H1 (cell line): ENCODE data around the gene CLEC16A. TPM values are rescaled to one million over a fixed set of nuclear protein-coding genes. Genes with fewer than 3 reads are reported as not detected.

Experiments used
- CTCF ChIA-PET: fragments of 300-600 bp; sonication (Branson Sonifier 250); formaldehyde crosslinking; loops from one replicate; lab custom pipeline; 2021; ENCODE audit not compliant: partially characterized antibody; lab: Charles Lee
- POLR2A ChIA-PET: fragments of 300-600 bp; sonication (Branson Sonifier 250); formaldehyde crosslinking; loops from one replicate; lab custom pipeline; 2021; ENCODE audit warnings: inconsistent platforms; ENCODE audit not compliant: partially characterized antibody; lab: Charles Lee
- DNase-seq, 2 experiments: peaks; one replicate each; pipeline versions ENCODE4 v3.0.0 to v3.0.0-alpha.2; 2010 to 2022; ENCODE audit warnings: low spot score in 2 of 2, low read depth in 1 of 2, mixed read lengths in 1 of 2
- FAIRE-seq: peaks from 2 replicates; lab custom pipeline; 2011; peaks lifted over from hg19 to GRCh38; lab: Jason Lieb, UNC
- H2AFZ ChIP-seq: 2 replicates; pipeline ENCODE4 v1.8.1; 2012; ENCODE audit warnings: low read length, inconsistent platforms
- H2AK5ac ChIP-seq: 2 replicates; pipeline ENCODE4 v1.6.1; 2013; ENCODE audit warnings: low read depth, low read length
- H2BK120ac ChIP-seq: replicated peaks from 2 replicates; pipeline ENCODE3; 2013; ENCODE audit warnings: low read depth, low read length, inconsistent platforms
- H2BK12ac ChIP-seq: 2 replicates; pipeline ENCODE4 v1.6.1; 2013; ENCODE audit warnings: low read depth, low read length
- H2BK15ac ChIP-seq: 2 replicates; pipeline ENCODE4 v1.6.1; 2013; ENCODE audit warnings: low read length
- H2BK20ac ChIP-seq: 2 replicates; pipeline ENCODE4 v1.6.1; 2013; ENCODE audit warnings: low read length
- H2BK5ac ChIP-seq: 2 replicates; pipeline ENCODE4 v1.6.1; 2013; ENCODE audit warnings: low read depth, low read length
- H3K14ac ChIP-seq: 2 replicates; pipeline ENCODE4 v1.6.1; 2013; ENCODE audit warnings: inconsistent platforms; ENCODE audit not compliant: insufficient read length
- H3K18ac ChIP-seq: 2 replicates; pipeline ENCODE4 v1.6.1; 2013; ENCODE audit warnings: low read length; ENCODE audit errors: extremely low read depth
- H3K23ac ChIP-seq: 2 replicates; pipeline ENCODE4 v1.6.1; 2013; ENCODE audit warnings: inconsistent platforms; ENCODE audit not compliant: insufficient read length
- H3K23me2 ChIP-seq: 2 replicates; pipeline ENCODE4 v1.6.1; 2013; ENCODE audit warnings: low read depth, low read length
- H3K27ac ChIP-seq: 2 replicates; pipeline ENCODE4 v1.6.1; 2011; ENCODE audit warnings: low read depth, low read length, inconsistent platforms
- H3K27me3 ChIP-seq, 4 experiments: replicated peaks in 1 of 4; 1 replicate in 1 of 4; 2 replicates in 3 of 4; pipeline versions ENCODE4 v1.6.1 to v1.8.1; 2011 to 2013; ENCODE audit warnings: low read length in 3 of 4, mild to moderate bottlenecking in 3 of 4, inconsistent platforms in 2 of 4, mixed read lengths in 2 of 4, moderate library complexity in 1 of 4; ENCODE audit not compliant: control insufficient read depth in 3 of 4, insufficient read depth in 3 of 4; ENCODE audit errors: extremely low read depth in 1 of 4
- H3K36me3 ChIP-seq, 4 experiments: 2 replicates each; pipeline versions ENCODE4 v1.6.1 to v1.8.1; 2011 to 2013; ENCODE audit warnings: mild to moderate bottlenecking in 4 of 4, low read length in 3 of 4, moderate library complexity in 2 of 4, control low read depth in 1 of 4, inconsistent platforms in 1 of 4; ENCODE audit not compliant: insufficient read depth in 4 of 4, control insufficient read depth in 2 of 4
- H3K4ac ChIP-seq: replicated peaks from 2 replicates; pipeline ENCODE3; 2013; ENCODE audit warnings: low read length, low read depth, mixed read lengths, inconsistent platforms; ENCODE audit not compliant: insufficient read length
- H3K4me1 ChIP-seq, 4 experiments: replicated peaks in 1 of 4; 1 replicate in 1 of 4; 2 replicates in 3 of 4; pipeline versions ENCODE4 v1.6.1 to v1.8.1; 2011 to 2013; ENCODE audit warnings: low read length in 3 of 4, inconsistent platforms in 2 of 4, mixed read lengths in 1 of 4; ENCODE audit not compliant: insufficient read depth in 4 of 4, control insufficient read depth in 3 of 4
- H3K4me2 ChIP-seq, 2 experiments: 2 replicates each; pipeline versions ENCODE4 v1.6.1 to v1.8.1; 2011 to 2013; ENCODE audit warnings: low read depth in 2 of 2, low read length in 2 of 2, control low read depth in 1 of 2, inconsistent platforms in 1 of 2, mild to moderate bottlenecking in 1 of 2; ENCODE audit not compliant: insufficient read depth in 1 of 2
- H3K4me3 ChIP-seq, 4 experiments: fragments of 200-600, 300-600 bp in 1 of 4; sonication (generic), shearing (Covaris generic), sonication (Bioruptor Twin) in 1 of 4; 2 replicates each; pipeline versions ENCODE4 v1.5.1 to v1.8.1; 2011 to 2016; ENCODE audit warnings: low read length in 4 of 4, low read depth in 3 of 4, control low read depth in 2 of 4, inconsistent platforms in 2 of 4, mild to moderate bottlenecking in 2 of 4, mixed read lengths in 1 of 4, moderate library complexity in 1 of 4; ENCODE audit not compliant: insufficient read depth in 2 of 4; ENCODE audit errors: extremely low read depth in 1 of 4
- H3K56ac ChIP-seq: replicated peaks from 2 replicates; pipeline ENCODE3; 2013; ENCODE audit warnings: low read depth, mild to moderate bottlenecking, mixed read lengths, low read length, inconsistent platforms; ENCODE audit not compliant: insufficient read length
- H3K79me1 ChIP-seq: 2 replicates; pipeline ENCODE4 v1.6.1; 2013; ENCODE audit warnings: low read depth, low read length, control low read depth
- H3K79me2 ChIP-seq, 2 experiments: 2 replicates each; pipeline versions ENCODE4 v1.6.1 to v1.8.1; 2012 to 2013; ENCODE audit warnings: low read length in 2 of 2, mild to moderate bottlenecking in 2 of 2, inconsistent platforms in 1 of 2; ENCODE audit not compliant: insufficient read depth in 2 of 2, control insufficient read depth in 1 of 2
- H3K9ac ChIP-seq, 4 experiments: replicated peaks in 1 of 4; 1 replicate in 1 of 4; 2 replicates in 3 of 4; pipeline versions ENCODE4 v1.6.1 to v1.8.1; 2011 to 2013; ENCODE audit warnings: low read depth in 3 of 4, low read length in 3 of 4, control low read depth in 2 of 4, mild to moderate bottlenecking in 2 of 4, moderate library complexity in 2 of 4, inconsistent platforms in 1 of 4; ENCODE audit errors: extremely low read depth in 1 of 4
- H3K9me3 ChIP-seq, 2 experiments: 2 replicates each; pipeline versions ENCODE4 v1.6.1 to v1.8.1; 2012 to 2013; ENCODE audit warnings: mild to moderate bottlenecking in 2 of 2, moderate library complexity in 2 of 2, control low read depth in 1 of 2, inconsistent platforms in 1 of 2, low read depth in 1 of 2, low read length in 1 of 2, mixed read lengths in 1 of 2; ENCODE audit not compliant: insufficient read depth in 2 of 2
- H4K20me1 ChIP-seq, 2 experiments: replicated peaks in 1 of 2; 2 replicates each; pipeline versions ENCODE3 to v1.8.1; 2011 to 2013; ENCODE audit warnings: inconsistent platforms in 2 of 2, low read length in 2 of 2, mild to moderate bottlenecking in 1 of 2; ENCODE audit not compliant: insufficient read depth in 2 of 2, control insufficient read depth in 1 of 2
- H4K5ac ChIP-seq: 2 replicates; pipeline ENCODE4 v1.6.1; 2013; ENCODE audit warnings: low read length, low read depth, mixed read lengths, inconsistent platforms; ENCODE audit not compliant: insufficient read length
- H4K8ac ChIP-seq: 2 replicates; pipeline ENCODE4 v1.8.0; 2013; ENCODE audit warnings: mild to moderate bottlenecking, moderate library complexity, low read length, inconsistent platforms; ENCODE audit not compliant: insufficient read depth; ENCODE audit errors: extremely low read depth
- H4K91ac ChIP-seq: replicated peaks from 2 replicates; pipeline ENCODE3; 2013; ENCODE audit warnings: low read length, mixed read lengths, inconsistent platforms; ENCODE audit not compliant: insufficient read length
- CEBPB ChIP-seq: IDR thresholded peaks from 2 replicates; pipeline ENCODE4 v1.6.1; 2012; ENCODE audit warnings: low read depth, low read length
- CTBP2 ChIP-seq: IDR thresholded peaks from 2 replicates; pipeline ENCODE4 v1.7.0; 2011; ENCODE audit warnings: borderline replicate concordance, mild to moderate bottlenecking, moderate library complexity, mixed read lengths, low read length; ENCODE audit not compliant: insufficient read depth, insufficient read length
- E2F6 ChIP-seq: IDR thresholded peaks from 2 replicates; pipeline ENCODE4 v1.6.1; 2012; ENCODE audit warnings: inconsistent platforms
- POLR2A ChIP-seq, 2 experiments: IDR thresholded peaks; 1 replicate in 1 of 2; 2 replicates in 1 of 2; pipeline ENCODE4 v1.6.1; 2011; ENCODE audit warnings: low read depth in 2 of 2, low read length in 2 of 2, mild to moderate bottlenecking in 2 of 2; ENCODE audit errors: control extremely low read depth in 1 of 2
- SIRT6 ChIP-seq: IDR thresholded peaks from one replicate; pipeline ENCODE4 v1.7.1; 2012; ENCODE audit warnings: low read length, inconsistent platforms
- TAF7 ChIP-seq: optimal IDR thresholded peaks from 2 replicates; pipeline ENCODE3; 2011; ENCODE audit warnings: low read depth, mild to moderate bottlenecking, inconsistent platforms, low read length, moderate library complexity, borderline replicate concordance
- TCF12 ChIP-seq: IDR thresholded peaks from 2 replicates; pipeline ENCODE4 v1.6.1; 2011; ENCODE audit warnings: low read depth, mild to moderate bottlenecking, low read length
- USF2 ChIP-seq: IDR thresholded peaks from 2 replicates; pipeline ENCODE4 v1.6.1; 2011; ENCODE audit warnings: low read length, improper control_type of control experiment
- WGBS, 2 experiments: shearing (Covaris generic) in 1 of 2; methylation state at CpG; one replicate each; pipeline versions ENCODE4 v1.1.6 to v1.1.7; 2013 to 2015; ENCODE audit warnings: low lambda C conversion rate in 2 of 2, mixed read lengths in 2 of 2, inconsistent platforms in 1 of 2, low coverage in 1 of 2, missing lambda C conversion rate in 1 of 2; ENCODE audit not compliant: insufficient replicate concordance in 2 of 2, insufficient coverage in 1 of 2, insufficient read length in 1 of 2; ENCODE audit errors: extremely low coverage in 1 of 2, missing lambda C conversion rate in 1 of 2; 5-methylcytosine and 5-hydroxymethylcytosine counted together
- polyA plus RNA-seq, 7 experiments: library from polyadenylated mRNA; depleted of rRNA in 3 of 7; stranded (reverse) in 5 of 7; unstranded in 2 of 7; fragments of >200 nt in 5 of 7; fragments of 200-250 nt in 2 of 7; gene quantifications; 1 replicate in 5 of 7; 2 replicates in 1 of 7; 4 replicates in 1 of 7; pipeline versions ENCODE4 v1.2.1 to v1.2.3, GENCODE V29; 2011 to 2013; ENCODE audit warnings: missing spikeins in 2 of 7, mixed read lengths in 2 of 7
- total RNA-seq: library from RNA; stranded (reverse); fragmentation: NEBNext Ultra II Directional; extraction: Animal tissue kit (Norgen Biotek cat#: 25700); gene quantifications from 2 replicates; pipeline ENCODE4 v1.2.1, GENCODE V29; 2021
- TF ChIP-seq, protein P1 (sequence below): IDR thresholded peaks from 2 replicates; pipeline ENCODE4 v1.6.1; 2012; ENCODE audit warnings: low read length, inconsistent platforms

Gene CLEC16A
- total and polyA plus RNA-seq, 2 of the 8 experiments (the other 6 are each of a cell fraction or from before 2014, with no cell fraction given): 7.6 to 19.3 TPM

GRCh38 chr16:10990378-10990777 is 46.0 kb downstream of the CLEC16A start:
- 88% methylated on average over 5 of the region's 5 CpGs; no CpG with 5 or more reads in 1 of the 2 experiments for WGBS, 2 experiments
- H3K9me3 ChIP-seq: no peaks in the 10 kb centered on the region
- no peaks in the 10 kb centered on the region for H3K79me2 ChIP-seq
- no peaks in the 10 kb centered on the region for H3K4me1 ChIP-seq
- ChIA-PET POLR2A (no interaction called here), CTCF (interaction anchor here (1.2 to 1.9 kb wide), 6 partner anchors 8 to 366 kb away, joined by 3 to 8 read pairs (median 4); no protein-coding TSS in a partner anchor)
- H3K27ac ChIP-seq: no peak overlapping the region
- H2AFZ ChIP-seq: no peak overlapping the region
- no peak overlapping the region for H3K4me3 ChIP-seq
- H2BK15ac ChIP-seq: no peak overlapping the region
- H2AK5ac ChIP-seq: no peak overlapping the region
- H3K36me3 ChIP-seq: no peaks in the 10 kb centered on the region; a peak in 1 of 8 replicates
- H3K14ac ChIP-seq: no peak overlapping the region
- no peak overlapping the region for H3K56ac ChIP-seq
- H4K91ac ChIP-seq: no peak overlapping the region
- H3K23me2 ChIP-seq: no peaks in the 10 kb centered on the region
- H2BK12ac ChIP-seq: no peak overlapping the region
- H2BK5ac ChIP-seq: no peak overlapping the region; the same call in 1 of the 2 replicates
- no peak overlapping the region for H3K4ac ChIP-seq
- peaks cover 4 to 11% of the 10 kb centered on the region in 2 experiments for H4K20me1 ChIP-seq
- no peak overlapping the region for H2BK120ac ChIP-seq
- DNase-seq (no peak), FAIRE-seq (no peak)
- H3K4me2 ChIP-seq: no peak overlapping the region
- H4K8ac ChIP-seq: no peak overlapping the region
- H3K18ac ChIP-seq: no peak overlapping the region
- H3K79me1 ChIP-seq: no peaks in the 10 kb centered on the region
- no peak overlapping the region for H3K9ac ChIP-seq
- H3K27me3 ChIP-seq: no peaks in the 10 kb centered on the region
- H4K5ac ChIP-seq: no peak overlapping the region
- H3K23ac ChIP-seq: no peak overlapping the region
- no peak overlapping the region for H2BK20ac ChIP-seq
- TF ChIP-seq TCF12: no peak
- TF ChIP-seq POLR2A (IDR thresholded peaks at IDR 0.05; ENCODE audit: control extremely low read depth in 1 of 2, low read depth in 2 of 2, low read length in 2 of 2): no peak
- no peak for TF ChIP-seq CTBP2
- TF ChIP-seq SIRT6: no peak
- TF ChIP-seq, protein P1, sequence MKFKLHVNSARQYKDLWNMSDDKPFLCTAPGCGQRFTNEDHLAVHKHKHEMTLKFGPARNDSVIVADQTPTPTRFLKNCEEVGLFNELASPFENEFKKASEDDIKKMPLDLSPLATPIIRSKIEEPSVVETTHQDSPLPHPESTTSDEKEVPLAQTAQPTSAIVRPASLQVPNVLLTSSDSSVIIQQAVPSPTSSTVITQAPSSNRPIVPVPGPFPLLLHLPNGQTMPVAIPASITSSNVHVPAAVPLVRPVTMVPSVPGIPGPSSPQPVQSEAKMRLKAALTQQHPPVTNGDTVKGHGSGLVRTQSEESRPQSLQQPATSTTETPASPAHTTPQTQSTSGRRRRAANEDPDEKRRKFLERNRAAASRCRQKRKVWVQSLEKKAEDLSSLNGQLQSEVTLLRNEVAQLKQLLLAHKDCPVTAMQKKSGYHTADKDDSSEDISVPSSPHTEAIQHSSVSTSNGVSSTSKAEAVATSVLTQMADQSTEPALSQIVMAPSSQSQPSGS: no peak
- TF ChIP-seq CEBPB: no peak
- TF ChIP-seq TAF7: no peak
- TF ChIP-seq USF2: no peak
- no peak for TF ChIP-seq E2F6
